GM18870 (cell line): ENCODE data around the gene PANX2.
A peak's percentile ranks its signal among the peaks of the same experiment; 100 is the strongest.

Experiments
- ATAC-seq: cut with Tn5 transposase; IDR thresholded peaks from one replicate; pipeline ENCODE4 v1.9.1; 2021; ENCODE audit warnings: moderate library complexity; ENCODE audit not compliant: unreplicated experiment

PANX2 gene

DNA sequence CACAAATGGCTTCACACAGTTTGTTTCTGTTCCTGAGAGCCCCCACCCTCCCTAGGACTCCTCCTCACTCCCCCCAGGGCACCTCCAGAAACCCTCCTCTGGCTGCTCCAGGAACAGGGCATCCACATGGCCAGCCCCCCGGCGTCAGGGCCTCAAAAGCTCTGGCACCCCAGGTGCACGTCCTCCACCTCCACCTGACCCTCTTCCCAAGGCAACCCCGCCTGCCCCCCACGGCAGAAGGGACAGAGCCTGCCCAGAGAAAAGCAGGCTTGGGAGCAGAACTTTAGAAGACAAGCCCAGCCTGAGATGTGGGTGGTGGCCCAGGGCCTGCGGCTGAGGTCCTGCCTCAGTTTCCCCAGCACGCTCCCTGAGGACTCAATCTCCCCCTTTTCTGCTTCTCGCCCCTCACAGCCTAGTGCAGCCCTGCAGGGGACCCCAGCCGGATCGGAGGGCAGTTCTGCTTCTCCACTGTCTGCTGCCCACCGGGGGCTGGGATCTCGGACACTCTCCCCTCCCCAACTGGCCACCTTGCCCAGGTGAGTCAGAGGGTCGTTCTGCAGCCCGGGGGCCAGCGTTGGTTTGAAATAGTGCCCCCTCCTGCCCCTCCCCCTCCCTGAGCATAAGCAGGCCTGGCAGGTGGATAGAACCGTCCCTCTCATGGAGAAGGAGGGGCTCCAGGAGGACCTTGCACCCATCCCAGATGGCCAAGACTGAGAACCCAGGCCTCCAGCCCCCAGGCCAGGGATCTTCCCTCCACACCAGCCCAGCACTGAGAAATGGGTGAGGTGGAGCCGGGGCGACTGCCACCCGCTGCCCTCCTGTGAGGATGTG is 12.8 kb downstream of the PANX2 start:
- ATAC-seq = no peak

DNA sequence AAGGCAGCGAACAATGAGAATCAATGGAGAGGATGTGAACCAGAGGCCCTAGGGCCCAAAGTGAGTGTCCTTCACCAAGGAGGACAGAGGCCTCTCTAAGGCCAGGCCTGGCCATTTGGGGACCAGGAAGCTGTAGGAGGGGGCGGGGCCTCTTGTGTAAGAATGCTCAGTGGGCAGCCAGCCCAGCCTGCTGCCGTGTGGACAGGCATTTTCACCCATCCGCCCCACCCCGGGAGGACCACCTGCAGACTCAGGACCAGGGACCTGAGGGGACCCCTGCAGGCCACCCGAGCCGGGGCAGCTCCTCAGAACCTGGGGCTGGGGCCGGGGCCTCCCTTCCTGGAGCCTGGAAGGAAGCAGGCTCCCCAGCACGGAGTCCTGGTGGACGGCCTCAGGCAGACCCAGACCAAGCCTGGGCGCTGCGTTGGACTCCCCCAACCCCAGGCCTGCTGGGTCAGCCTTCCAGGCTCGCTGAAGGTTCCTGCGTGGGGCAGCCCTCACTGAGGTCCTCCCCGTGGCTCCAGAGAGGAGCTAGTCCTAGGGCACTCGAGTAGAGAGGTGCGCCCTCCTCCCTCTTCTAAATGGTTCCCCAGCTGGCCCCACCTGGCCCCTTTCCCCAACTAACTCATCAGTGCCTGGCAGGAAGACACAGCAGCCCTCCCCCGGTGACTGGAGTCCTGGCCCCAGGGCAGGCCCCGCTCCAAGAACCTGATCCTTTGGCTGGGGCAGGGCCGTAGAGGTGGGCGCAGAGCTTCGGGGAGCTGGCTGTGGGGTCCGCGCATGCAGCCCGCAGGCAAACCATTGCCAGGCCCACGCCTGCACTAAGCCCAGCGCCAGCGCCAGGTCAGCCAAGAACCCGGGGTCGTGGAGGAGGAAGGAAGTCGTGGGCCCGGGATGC is 13.7 kb downstream of the PANX2 start:
- no peak for ATAC-seq

DNA sequence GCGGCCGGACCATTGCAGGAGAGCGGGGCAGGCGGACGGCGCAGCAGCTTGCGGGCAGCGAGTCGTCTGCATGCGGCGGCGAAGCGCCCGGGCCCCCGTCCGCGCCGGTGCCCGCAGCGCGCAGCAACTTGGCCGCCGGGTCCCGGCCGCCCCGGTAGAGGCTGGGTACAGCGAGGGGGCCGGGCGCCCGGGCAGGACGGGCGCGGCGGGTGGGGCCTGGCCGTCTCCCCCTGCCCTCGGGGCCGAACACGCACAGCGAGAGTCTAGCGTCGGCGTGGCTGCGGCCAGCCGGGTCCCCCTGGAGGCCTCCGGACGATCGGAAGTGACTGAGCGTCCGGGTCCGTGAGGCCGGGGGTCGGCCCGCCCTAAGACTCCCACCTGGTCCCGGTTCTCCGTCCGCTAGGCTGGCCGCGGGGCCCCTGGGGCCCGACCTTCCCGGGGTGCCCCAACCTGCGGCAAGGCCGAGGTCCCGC is 14.4 kb downstream of the PANX2 start:
- ATAC-seq = no peak

DNA sequence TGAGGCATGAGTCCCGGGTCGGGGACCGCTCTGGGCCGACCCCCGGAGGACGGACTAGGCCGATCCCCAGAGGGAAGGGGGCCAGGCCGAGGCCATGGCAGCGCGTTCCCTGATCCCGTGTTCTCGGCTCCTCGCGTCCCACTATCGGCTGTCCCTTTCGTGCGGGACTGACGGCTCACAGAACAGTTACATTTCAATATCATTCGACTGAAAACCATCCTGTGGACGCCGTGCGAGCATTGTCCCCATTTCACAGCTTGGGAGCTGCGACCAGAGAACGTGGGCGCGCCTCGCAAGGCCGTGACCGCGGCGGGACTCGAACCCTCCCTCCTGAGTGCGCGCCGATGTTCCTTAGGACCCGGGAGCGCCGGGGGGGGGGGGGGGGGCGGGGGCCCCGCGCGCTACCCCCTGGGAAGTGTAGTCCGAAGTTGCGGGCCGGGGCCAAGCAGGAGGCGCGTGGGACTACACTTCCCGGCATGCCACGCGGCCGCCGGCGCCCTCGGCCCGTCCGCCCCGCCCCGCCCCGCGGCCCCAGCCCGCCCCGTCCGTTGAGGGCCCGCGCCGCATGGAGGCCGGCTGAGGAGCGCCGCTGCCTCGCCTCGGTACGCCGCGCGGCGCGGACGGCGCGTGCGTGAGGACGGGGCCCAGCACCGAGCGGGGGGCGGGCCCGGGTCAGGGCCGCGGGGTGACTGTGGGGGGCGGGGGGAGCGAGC is 15.0 kb downstream of the PANX2 start, which contains the start of gene TRABD:
Gene TRABD (plus strand): TSS at position 539 of the 713 bp plus-strand sequence. CDS start 7,148 bp downstream, outside the sequence.
- no peak for ATAC-seq

DNA sequence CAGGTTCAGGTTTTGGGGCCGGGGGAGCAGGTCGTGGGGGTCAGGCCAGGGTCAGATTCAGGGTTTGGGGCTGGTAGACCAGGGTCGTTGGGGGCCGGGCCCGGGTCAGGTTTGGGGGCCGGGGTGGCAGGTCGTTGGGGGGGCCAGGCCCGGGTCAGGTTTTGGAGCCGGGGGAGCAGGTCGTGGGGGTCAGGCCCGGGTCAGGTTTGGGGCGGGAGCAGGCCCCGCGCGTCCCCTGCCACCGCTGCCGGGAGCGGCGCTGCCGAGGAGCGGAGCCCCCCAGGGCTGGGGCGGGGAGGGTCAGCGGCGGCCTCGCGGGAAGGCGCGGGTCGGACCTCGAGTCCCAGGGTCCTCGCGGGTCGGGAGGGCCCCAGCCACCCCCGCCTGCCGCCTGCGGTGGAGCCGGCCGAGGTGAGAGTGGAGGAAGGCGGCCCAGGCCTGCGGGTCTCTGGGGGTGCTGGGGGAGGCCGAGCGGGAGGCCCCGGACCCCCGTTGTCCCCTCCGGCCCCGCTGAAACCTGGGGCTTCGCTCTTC is 15.7 kb downstream of the PANX2 start:
- ATAC-seq = no peak

DNA sequence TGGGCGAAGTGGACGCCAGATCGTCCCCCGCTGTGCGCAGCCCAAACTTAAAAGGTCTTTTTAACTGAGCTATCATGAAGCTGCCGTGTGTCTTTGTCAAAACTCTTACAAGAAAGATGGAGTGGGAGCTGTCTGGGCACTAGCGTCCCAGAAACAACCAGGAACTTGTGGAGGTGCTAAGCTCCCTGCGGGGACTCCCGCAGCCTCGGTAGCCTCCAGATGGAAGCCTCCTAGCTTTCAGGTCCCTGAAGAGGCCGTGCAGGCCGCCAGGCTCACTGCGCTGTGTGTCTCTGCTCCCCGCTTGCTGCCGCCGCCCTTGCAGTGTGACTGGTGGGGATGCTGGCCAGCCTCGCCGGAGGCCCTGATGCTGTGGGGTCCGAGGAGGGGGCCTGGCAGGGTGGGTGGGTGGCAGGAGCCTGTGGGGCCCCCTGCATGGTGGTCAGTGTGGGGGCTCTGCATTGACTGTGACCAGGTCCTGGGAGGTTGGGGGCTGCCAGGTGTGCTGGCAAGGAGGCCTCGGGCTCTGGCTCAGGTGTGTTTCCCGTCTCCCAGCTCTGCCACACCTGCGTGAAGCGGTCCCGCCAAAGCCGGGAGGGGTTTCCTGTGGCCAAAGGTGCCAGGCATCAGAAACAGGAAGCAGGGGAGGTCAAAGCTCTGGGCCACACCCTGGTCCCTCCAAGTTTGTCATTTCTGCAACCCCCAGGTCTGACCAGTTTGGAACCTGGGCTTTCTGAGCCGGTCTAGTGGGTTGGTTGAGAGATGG is 16.4 kb downstream of the PANX2 start:
- no peak for ATAC-seq

DNA sequence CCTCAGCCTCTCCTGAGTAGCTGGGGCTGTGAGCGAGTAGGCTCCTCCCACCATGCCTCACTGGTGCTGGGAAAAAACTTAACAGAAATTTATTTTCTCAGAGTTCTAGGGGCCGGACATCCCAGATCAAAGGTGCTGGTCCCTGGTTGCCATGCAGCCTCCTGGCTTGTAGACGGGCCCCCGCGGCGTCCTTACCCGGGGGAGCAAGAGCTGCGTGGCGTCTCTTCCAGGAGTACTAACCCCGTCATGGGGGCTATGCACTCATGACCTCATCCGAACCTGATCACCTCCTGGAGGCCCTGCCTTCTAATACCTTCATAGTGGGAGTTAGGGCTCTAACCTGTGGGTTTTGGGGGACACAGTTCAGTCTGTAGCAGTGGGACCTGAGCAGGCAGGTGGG is 17.8 kb downstream of the PANX2 start:
- ATAC-seq = no peak

DNA sequence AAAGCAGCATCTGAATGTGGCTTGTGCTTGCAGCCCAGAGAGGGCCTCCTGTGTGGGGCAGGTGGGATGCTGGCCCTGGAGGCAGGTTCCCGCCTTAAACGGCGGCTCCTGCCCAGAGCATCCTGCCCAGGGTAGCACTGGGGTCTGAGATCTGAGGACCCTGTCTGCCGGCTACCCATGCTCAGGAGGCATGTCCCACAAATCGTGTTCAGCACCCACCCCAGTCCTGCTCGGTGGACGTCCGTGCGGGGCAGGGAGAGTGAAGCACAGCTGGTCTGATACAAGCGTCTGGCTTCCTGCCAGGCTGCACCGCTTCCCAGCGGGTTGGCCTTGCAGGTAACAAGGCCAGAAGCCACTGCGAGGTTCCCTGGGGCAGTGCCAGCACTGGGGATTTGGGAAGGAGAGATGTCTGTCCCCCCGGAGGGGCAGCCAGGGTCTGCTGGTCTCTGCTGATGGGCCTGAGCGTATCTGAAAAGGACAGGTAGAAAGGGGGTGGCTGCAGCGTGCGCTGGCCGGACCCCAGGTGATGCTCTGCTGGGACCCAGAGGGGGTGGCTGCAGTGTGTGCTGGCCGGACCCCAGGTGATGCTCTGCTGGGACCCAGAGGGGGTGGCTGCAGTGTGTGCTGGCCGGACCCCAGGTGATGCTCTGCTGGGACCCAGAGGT is 18.8 kb downstream of the PANX2 start:
- ATAC-seq = no peak

DNA sequence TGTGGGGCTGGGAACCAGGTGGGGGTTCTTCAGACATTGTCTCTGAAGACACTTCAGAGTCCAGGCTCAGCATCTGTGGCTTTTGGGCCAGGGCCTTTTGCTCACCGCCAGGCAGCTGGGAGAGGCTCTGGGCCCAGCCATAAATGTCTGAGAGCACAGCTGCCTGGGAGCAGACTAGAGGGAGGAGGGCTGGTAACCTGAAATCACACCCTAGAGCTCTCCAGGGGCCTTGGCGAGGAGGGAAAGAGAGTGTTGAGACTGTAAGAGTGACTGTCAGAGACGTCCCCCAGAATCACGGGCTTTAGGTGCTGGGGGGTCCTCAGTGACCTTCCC is 19.3 kb downstream of the PANX2 start:
- peak; percentile 5 for ATAC-seq

DNA sequence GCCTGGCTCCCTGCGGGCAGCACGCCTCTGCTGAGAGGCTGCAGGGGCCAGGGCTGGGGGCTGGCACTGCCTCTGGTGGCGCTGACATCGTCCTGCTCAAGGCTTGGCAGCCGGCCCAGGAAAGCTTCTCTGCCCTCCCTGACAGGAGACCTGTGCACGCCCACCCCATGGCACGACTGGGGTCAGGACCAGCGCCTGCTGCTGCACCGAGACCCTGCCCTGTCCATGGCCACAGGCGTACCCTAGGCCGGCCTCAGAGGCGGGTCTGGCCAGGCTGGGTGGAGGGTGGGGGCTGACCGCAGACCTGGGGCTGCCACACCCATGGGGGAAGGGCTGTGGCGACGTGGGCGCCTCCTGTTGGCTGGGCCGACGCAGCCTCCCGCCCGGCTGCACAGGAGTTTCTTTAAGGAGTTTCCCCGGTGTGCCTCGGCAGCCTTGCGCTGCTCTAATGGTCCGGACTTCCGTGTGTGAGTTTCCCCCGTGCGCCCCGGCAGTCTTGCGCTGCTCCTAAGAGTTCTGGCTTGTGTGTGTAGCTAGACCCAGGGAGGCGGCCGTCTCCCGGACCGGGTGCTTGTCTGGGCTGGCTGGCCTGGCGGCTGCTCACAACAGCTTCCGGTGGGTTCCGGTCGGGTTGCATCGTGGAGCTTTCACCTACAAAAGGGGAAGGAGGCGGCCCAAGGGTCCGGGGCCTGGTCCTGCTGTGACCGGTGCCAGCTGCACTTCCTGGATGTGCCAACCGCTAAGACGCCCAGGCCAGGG is 19.8 kb downstream of the PANX2 start:
- ATAC-seq = peak; percentile 42

DNA sequence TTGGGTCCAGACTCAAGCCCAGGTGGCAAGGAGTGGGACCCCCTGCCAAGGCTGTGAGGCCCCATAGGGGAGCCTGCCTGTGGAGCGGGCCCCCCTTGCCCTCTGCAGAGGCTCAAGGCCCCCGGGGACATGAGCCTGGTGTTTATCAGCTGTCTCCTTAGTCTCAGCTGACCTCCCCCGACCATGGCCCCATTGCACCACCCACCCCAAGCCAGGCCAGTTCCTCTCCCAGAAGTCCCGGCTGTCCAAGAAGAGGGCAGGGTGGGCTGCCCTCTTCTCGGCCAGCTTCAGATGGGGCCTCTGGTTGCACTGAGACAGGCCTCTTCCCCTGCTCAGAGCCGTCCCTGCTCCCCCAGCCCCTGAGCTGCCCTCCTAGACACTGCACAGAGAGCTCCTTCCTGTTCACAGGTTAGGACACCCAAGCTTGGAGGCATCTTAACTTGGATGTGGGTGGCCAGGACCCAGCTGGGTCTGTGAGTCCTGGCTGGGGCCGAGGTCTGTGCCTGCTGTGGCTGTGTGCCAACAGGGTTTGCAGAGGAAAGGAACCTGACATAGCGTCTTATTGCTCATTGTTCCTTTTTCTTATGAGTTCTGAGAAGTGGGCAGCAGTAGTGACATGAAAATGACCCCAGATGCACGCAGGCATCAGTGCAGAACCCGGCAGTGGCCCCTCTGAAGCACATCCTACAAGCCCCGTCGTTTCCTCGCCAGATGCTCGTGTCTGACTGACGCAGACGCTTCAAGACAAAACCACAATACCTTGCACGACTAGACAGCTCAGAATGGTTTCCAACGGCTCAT is 20.6 kb downstream of the PANX2 start:
- no peak for ATAC-seq

DNA sequence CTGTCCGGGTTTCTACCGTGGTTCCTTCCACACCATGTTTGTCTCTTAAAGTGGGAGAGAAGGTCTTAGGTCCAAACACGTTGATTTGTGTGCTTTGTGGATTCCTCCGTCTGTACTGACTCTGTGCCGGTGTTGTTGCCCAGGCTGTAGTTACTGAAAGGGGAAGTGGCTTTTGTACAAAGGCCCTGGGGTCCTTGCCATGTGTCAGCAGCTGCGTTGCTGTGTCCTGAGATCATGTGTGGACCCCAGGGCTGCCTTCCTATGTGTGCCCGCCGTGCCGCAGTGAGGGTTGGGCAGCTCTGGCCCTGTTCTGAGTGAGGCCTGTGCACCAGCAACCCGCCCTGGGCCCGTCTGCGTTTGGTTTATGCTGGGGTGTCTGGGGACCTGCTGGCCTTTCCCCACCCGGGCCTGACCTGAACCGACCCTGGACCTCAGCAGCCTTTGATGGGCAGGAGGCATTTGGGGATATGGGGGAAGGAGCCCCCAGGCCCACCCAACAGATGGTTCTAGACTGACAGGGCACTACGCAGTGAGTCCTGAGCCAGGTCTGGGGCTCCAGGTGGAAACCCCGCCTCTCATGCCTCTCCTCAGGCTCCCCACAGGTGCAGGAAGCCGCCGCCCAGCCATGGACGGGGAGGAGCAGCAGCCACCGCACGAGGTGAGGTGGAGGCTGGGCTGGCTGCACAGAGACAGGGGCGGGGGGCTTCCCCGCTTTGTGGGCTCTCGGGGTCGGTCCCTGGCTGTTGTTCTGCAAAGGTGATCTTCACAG is 22.1 kb downstream of the PANX2 start:
- ATAC-seq = no peak

DNA sequence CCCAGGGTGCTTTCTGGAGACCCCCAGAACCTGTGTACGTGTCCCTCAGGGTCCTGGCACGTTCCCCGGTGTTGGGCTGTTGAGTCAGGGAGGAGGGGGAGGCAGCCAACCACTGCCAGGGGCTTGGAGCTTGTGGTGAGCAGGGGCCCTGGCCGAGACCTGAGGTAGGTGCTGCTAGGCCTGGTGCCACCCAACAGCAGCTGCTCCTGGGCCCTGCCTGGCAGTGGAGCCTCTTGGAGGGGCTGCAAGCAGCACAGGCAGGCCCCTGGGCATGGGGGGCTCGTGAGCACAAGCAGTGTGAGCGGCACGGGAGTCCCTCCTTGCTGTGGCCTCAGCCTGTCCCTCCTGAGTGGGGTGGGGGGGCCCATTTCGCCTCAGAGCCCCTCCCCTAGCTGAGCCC is 23.1 kb downstream of the PANX2 start:
- ATAC-seq = no peak

DNA sequence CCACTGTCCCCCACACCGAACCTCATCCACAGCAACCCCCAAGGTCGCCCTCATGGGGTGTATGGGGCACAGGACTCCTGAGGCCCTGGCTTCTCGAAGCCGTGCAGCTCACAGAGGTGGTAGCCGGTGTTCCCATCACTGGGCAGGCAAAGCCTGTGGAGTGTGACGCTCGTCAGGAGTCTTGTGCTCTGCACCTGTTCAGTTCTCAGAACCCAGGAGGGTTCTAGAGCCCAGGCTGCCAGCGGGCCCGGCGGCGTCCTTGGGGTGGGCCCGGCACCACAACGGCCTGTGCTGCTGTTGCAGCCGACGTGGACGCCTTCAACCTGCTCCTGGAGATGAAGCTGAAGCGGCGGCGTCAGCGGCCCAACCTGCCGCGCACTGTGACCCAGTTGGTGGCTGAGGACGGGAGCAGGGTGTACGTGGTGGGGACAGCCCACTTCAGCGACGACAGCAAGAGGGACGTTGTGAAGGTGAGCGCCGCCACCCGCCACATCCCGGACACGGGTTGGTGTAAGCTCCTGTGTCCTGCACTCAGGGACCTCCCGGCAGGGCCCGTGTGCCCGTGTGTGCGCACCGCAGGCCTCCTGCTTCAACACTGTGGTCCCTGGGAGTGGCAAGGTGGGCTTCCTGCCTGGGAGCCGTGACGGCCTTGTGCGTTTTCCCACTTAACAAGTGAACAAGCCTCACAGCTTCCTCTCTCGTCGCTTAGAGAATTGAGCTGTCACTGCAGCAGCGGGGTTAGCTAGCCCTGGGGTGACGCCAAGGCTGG is 23.7 kb downstream of the PANX2 start:
- ATAC-seq = no peak

DNA sequence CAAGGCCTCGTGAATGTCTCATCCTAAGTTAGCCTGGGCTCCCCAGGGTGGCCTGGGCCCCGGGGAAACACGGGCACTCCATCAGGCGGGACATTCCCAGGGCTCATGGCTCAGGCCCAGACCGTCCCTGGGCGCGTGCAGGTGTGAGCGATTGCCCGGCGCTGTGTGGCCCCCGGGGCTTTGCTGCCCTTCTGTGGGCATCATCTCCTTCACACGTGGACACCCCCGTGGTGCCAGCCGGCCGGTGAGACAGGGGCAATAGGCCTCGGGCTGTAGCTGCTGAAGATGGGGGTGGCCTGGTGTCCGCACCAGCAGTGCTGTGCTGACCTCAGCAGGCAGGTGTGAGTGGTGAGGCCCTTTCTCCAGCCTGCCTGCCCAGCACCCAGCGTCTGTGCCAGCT is 25.7 kb downstream of the PANX2 start:
- ATAC-seq = no peak

DNA sequence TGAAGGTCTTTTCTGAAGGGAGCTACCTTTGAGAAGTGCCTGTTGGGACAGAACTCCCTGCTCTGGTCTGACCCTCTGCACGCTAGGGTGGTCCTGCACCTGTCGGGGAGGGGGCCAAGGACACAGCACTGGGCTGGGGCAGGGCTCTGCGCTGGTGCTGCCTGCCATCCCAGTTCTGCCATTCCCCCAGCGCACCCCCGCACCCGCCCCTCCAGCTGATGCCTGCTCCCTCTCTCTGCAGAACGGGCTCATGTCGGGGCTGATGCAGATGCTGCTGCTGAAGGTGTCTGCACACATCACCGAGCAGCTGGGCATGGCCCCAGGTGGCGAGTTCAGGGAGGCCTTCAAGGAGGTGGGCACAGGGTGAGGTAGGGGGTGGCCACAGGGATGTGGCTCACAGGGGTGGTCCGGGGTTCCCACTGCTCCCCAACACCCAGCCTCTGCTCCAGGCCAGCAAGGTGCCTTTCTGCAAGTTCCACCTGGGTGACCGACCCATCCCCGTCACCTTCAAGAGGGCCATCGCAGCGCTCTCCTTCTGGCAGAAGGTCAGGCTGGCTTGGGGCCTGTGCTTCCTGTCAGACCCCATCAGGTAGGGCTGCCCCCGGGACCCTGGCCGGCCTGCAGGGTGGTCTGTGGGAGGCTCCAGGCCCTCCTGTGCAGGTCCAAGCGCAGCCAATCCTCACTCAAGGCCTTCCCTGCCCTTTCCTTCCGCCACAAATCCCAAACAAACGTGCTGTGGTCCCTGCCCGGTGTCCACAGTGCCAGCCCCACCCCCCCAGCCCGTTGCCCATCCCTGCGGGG is 26.7 kb downstream of the PANX2 start:
- no peak for ATAC-seq
